ENCODE data around the gene GRM7.

DNA sequence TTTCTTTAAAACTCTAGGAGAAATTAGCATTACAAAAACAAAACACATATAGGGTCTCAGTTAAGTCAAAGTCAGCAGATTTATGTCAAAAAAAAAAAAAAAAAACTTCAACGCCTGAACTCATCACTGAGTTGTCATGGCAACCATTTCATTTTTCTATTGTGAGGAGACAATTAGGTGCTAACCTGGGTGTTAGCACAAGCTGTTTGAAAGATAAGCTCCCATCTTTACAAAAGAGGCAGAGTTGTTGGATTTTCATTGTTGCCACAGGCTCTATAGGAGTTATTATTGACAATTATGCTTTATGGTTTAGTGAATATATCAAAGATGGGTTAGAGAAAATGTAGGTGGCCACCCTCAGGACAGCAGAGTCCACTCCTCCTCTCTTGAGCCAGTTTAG is 806.9 kb downstream of the GRM7 start:
- TF ChIP-seq, protein P1, sequence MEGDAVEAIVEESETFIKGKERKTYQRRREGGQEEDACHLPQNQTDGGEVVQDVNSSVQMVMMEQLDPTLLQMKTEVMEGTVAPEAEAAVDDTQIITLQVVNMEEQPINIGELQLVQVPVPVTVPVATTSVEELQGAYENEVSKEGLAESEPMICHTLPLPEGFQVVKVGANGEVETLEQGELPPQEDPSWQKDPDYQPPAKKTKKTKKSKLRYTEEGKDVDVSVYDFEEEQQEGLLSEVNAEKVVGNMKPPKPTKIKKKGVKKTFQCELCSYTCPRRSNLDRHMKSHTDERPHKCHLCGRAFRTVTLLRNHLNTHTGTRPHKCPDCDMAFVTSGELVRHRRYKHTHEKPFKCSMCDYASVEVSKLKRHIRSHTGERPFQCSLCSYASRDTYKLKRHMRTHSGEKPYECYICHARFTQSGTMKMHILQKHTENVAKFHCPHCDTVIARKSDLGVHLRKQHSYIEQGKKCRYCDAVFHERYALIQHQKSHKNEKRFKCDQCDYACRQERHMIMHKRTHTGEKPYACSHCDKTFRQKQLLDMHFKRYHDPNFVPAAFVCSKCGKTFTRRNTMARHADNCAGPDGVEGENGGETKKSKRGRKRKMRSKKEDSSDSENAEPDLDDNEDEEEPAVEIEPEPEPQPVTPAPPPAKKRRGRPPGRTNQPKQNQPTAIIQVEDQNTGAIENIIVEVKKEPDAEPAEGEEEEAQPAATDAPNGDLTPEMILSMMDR (IDR thresholded peaks at IDR 0.05), result no peak
- no peak for TF ChIP-seq POLR2A (IDR thresholded peaks at IDR 0.05; ENCODE audit: low read depth)
- no peak for TF ChIP-seq EP300 (IDR thresholded peaks at IDR 0.05)

All from esophagus muscularis mucosa (tissue), 4 donors.